Measurements from ENCODE around the gene PSORS1C2. TPM values are rescaled to one million over a fixed set of nuclear protein-coding genes. Genes with fewer than 3 reads are reported as not detected.

Gene PSORS1C2
- polyA plus RNA-seq, 1 of the 3 experiments (the other 2 are of a cell fraction): not detected

DNA sequence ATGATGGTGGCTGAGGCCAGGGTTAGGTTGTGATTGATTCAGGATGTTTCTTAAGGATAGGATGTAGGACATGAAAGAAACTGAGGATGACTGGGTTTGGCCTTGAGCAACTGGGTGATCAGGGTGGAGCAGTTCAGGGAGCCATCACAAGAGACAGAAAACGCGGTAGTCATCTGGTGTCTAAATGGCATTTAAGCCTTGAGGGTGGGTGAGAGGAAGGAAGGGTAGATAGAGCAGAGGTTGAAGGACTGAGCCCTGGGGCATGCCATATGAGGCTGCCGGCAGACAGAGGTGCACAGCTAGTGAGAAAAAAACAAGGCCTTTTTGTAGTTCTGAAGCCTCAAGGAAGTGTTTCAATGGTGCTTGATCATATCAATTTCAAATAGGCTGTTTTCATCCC lies 29.7 kb upstream of the PSORS1C2 start:
- Histone ChIP-seq H3K27ac (ENCODE audit: low read depth in 2 of 2, low read length in 1 of 2) (no peak overlapping the region), H3K4me1 (ENCODE audit: control insufficient read depth in 1 of 2, insufficient read depth in 2 of 2, low read depth in 1 of 2, low read length in 1 of 2) (no peaks in the 10 kb centered on the region), H3K4me2 (no peak overlapping the region), H3K9ac (no peak overlapping the region), H2AFZ (ENCODE audit: low read depth) (no peak overlapping the region), H3K4me3 (ENCODE audit: low read depth in 2 of 2, low read length in 1 of 2) (no peak overlapping the region), H3K79me2 (ENCODE audit: insufficient read depth) (no peaks in the 10 kb centered on the region), H3K9me2 (no peaks in the 10 kb centered on the region), H3F3A (replicated peaks; ENCODE audit: insufficient read depth) (no peaks in the 10 kb centered on the region), H3K36me3 (replicated peaks in 1 of 2; ENCODE audit: control insufficient read depth in 1 of 2, insufficient read depth in 2 of 2, low read length in 1 of 2) (no peaks in the 10 kb centered on the region), H3K9me3 (no peaks in the 10 kb centered on the region), H3K27me3 (ENCODE audit: insufficient read depth) (no peaks in the 10 kb centered on the region), H4K20me1 (ENCODE audit: insufficient read depth) (no peaks in the 10 kb centered on the region)
- 76% methylated on average over 3 of the region's 3 CpGs for WGBS (ENCODE audit: low lambda C conversion rate)
- POLR2A ChIA-PET: no interaction called here
- no peak for DNase-seq
- TF ChIP-seq, protein P1, sequence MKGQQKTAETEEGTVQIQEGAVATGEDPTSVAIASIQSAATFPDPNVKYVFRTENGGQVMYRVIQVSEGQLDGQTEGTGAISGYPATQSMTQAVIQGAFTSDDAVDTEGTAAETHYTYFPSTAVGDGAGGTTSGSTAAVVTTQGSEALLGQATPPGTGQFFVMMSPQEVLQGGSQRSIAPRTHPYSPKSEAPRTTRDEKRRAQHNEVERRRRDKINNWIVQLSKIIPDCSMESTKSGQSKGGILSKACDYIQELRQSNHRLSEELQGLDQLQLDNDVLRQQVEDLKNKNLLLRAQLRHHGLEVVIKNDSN (IDR thresholded peaks at IDR 0.05; ENCODE audit: borderline replicate concordance, low read depth): no peak
- TF ChIP-seq USF2 (IDR thresholded peaks at IDR 0.05; ENCODE audit: borderline replicate concordance, low read depth, low read length) (no peak), FOXJ3 (CRISPR knock-in tag; IDR thresholded peaks at IDR 0.05) (no peak), MEF2A (IDR thresholded peaks at IDR 0.05; ENCODE audit: borderline replicate concordance, low read depth) (no peak), JUND (IDR thresholded peaks at IDR 0.05) (no peak), NFIC (IDR thresholded peaks at IDR 0.05; ENCODE audit: borderline replicate concordance) (no peak), YY1 (IDR thresholded peaks at IDR 0.05; ENCODE audit: low read depth) (no peak), TCF12 (IDR thresholded peaks at IDR 0.05) (no peak), RCOR1 (IDR thresholded peaks at IDR 0.05; ENCODE audit: low read length) (no peak), POLR2AphosphoS5 (IDR thresholded peaks at IDR 0.05; ENCODE audit: low read depth, low read length) (no peak), RXRA (IDR thresholded peaks at IDR 0.05; ENCODE audit: borderline replicate concordance, low read depth) (no peak), TEAD4 (IDR thresholded peaks at IDR 0.05; ENCODE audit: borderline replicate concordance, insufficient read depth) (no peak), CTCF (IDR thresholded peaks at IDR 0.05) (no peak)
- TF ChIP-seq, protein P2, sequence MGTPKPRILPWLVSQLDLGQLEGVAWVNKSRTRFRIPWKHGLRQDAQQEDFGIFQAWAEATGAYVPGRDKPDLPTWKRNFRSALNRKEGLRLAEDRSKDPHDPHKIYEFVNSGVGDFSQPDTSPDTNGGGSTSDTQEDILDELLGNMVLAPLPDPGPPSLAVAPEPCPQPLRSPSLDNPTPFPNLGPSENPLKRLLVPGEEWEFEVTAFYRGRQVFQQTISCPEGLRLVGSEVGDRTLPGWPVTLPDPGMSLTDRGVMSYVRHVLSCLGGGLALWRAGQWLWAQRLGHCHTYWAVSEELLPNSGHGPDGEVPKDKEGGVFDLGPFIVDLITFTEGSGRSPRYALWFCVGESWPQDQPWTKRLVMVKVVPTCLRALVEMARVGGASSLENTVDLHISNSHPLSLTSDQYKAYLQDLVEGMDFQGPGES (IDR thresholded peaks at IDR 0.05; ENCODE audit: low read depth, low read length): no peak
- CTCF ChIA-PET: no interaction called here

DNA sequence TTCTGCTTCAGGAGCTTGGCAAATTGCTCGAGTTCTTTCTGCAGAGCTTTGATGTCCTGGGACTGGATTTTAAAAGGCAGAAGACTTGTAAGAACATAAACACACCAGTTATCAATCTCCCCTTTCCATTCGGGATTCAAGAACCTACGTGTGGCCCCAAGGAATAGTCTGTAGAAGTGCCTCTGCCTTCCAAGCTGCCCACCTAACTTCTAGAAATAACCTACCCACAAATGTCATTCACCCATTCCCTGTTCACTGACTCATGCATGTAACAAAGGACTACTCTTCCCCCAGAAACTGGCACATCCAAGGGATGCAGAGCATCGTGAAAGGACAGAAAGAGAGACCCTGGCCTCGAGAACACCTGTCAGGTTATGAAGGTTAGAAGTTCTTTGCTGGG lies 27.1 kb upstream of the PSORS1C2 start:
- no peaks in the 10 kb centered on the region for H3K9me3 ChIP-seq
- CTCF ChIA-PET: interaction anchor here (1.1 to 1.6 kb wide), 3 partner anchors 38 to 201 kb away, joined by 3 to 5 read pairs (median 4); no protein-coding TSS in a partner anchor
- H3K4me1 ChIP-seq (ENCODE audit: control insufficient read depth in 1 of 2, insufficient read depth in 2 of 2, low read depth in 1 of 2, low read length in 1 of 2): no peaks in the 10 kb centered on the region
- no peaks in the 10 kb centered on the region for H4K20me1 ChIP-seq (ENCODE audit: insufficient read depth)
- no peaks in the 10 kb centered on the region for H3F3A ChIP-seq (replicated peaks; ENCODE audit: insufficient read depth)
- H3K27me3 ChIP-seq (ENCODE audit: insufficient read depth): no peaks in the 10 kb centered on the region
- H3K4me2 ChIP-seq: no peak overlapping the region
- no peak overlapping the region for H2AFZ ChIP-seq (ENCODE audit: low read depth)
- H3K9ac ChIP-seq: no peak overlapping the region
- POLR2A ChIA-PET: interaction anchor here (0.6 kb wide), 1 partner anchor 664 kb away, joined by 3 read pairs; no protein-coding TSS in a partner anchor
- no peaks in the 10 kb centered on the region for H3K9me2 ChIP-seq
- 84% methylated on average over 5 of the region's 5 CpGs for WGBS (ENCODE audit: low lambda C conversion rate)
- no peak overlapping the region for H3K4me3 ChIP-seq (ENCODE audit: low read depth in 2 of 2, low read length in 1 of 2)
- DNase-seq: no peak
- no peaks in the 10 kb centered on the region for H3K36me3 ChIP-seq (replicated peaks in 1 of 2; ENCODE audit: control insufficient read depth in 1 of 2, insufficient read depth in 2 of 2, low read length in 1 of 2)
- H3K27ac ChIP-seq (ENCODE audit: low read depth in 2 of 2, low read length in 1 of 2): no peak overlapping the region
- no peaks in the 10 kb centered on the region for H3K79me2 ChIP-seq (ENCODE audit: insufficient read depth)
- TF ChIP-seq CHD2 (IDR thresholded peaks at IDR 0.05; ENCODE audit: low read length, partially characterized antibody) (no peak), RXRA (IDR thresholded peaks at IDR 0.05; ENCODE audit: borderline replicate concordance, low read depth) (no peak), JUND (IDR thresholded peaks at IDR 0.05) (no peak), SIN3A (IDR thresholded peaks at IDR 0.05; ENCODE audit: borderline replicate concordance, low read depth, low read length) (no peak), ELF1 (IDR thresholded peaks at IDR 0.05) (no peak), POLR2AphosphoS5 (IDR thresholded peaks at IDR 0.05; ENCODE audit: low read depth, low read length) (no peak)
- TF ChIP-seq, protein P2 (IDR thresholded peaks at IDR 0.05; ENCODE audit: low read depth, low read length): no peak
- TF ChIP-seq, protein P1 (IDR thresholded peaks at IDR 0.05; ENCODE audit: borderline replicate concordance, low read depth): no peak
